Measurements from ENCODE around the gene ZNF319. TPM values are rescaled to one million over a fixed set of nuclear protein-coding genes. Genes with fewer than 3 reads are reported as not detected.

Gene ZNF319
- total RNA-seq, 1 experiment from 2014 or later, result 5.5 TPM

GRCh38 chr16:58022601-58023371 is 22.3 kb upstream of the ZNF319 start:
- DNase-seq (ENCODE audit: low spot score) (no peak), ATAC-seq (no peak)
- TF ChIP-seq ATF2 (CRISPR knock-in tag; IDR thresholded peaks at IDR 0.05; ENCODE audit: borderline replicate concordance, low read depth) (no peak), GRHL2 (CRISPR knock-in tag; IDR thresholded peaks at IDR 0.05; ENCODE audit: insufficient replicate concordance, severe bottlenecking) (no peak), ZNF423 (CRISPR knock-in tag; IDR thresholded peaks at IDR 0.05) (no peak), MYBL2 (CRISPR knock-in tag; IDR thresholded peaks at IDR 0.05) (no peak), CDX4 (CRISPR knock-in tag; IDR thresholded peaks at IDR 0.05; ENCODE audit: borderline replicate concordance) (no peak), ZNF317 (CRISPR knock-in tag; IDR thresholded peaks at IDR 0.05; ENCODE audit: borderline replicate concordance, low read depth) (no peak), NFE2L1 (CRISPR knock-in tag; IDR thresholded peaks at IDR 0.05) (no peak), RORB (CRISPR knock-in tag; IDR thresholded peaks at IDR 0.05) (no peak), NFYB (CRISPR knock-in tag; conservative IDR thresholded peaks at IDR 0.05; ENCODE audit: low read depth) (no peak), SP1 (CRISPR knock-in tag; conservative IDR thresholded peaks at IDR 0.05) (no peak), PREB (CRISPR knock-in tag; IDR thresholded peaks at IDR 0.05; ENCODE audit: borderline replicate concordance) (no peak), ZBTB21 (CRISPR knock-in tag; IDR thresholded peaks at IDR 0.05; ENCODE audit: borderline replicate concordance) (no peak), CBFB (CRISPR knock-in tag; IDR thresholded peaks at IDR 0.05; ENCODE audit: low read depth) (no peak), IRF2 (CRISPR knock-in tag; IDR thresholded peaks at IDR 0.05; ENCODE audit: borderline replicate concordance, low read depth) (no peak), GTF2I (CRISPR knock-in tag; conservative IDR thresholded peaks at IDR 0.05) (no peak), ZNF671 (CRISPR knock-in tag; IDR thresholded peaks at IDR 0.05) (no peak), ZNF532 (CRISPR knock-in tag; IDR thresholded peaks at IDR 0.05; ENCODE audit: borderline replicate concordance) (no peak), E2F5 (CRISPR knock-in tag; IDR thresholded peaks at IDR 0.05) (no peak), SMAD4 (CRISPR knock-in tag; IDR thresholded peaks at IDR 0.05) (no peak), STAT6 (CRISPR knock-in tag; conservative IDR thresholded peaks at IDR 0.05; ENCODE audit: low read depth) (no peak)
- ChIA-PET POLR2A (interaction anchor here (0.6 to 2.6 kb wide), 2 partner anchors 107 to 403 kb away, joined by 3 to 19 read pairs; partner anchors contain the start of gene CFAP20), CTCF (interaction anchor here (0.8 to 4.0 kb wide), 8 partner anchors 10 to 247 kb away, joined by 3 to 54 read pairs (median 4); partner anchors contain the start of gene CFAP20)
- peaks cover 31% of the 10 kb centered on the region for H3K4me1 Mint-ChIP-seq
- H3K36me3 Mint-ChIP-seq, result no peaks in the 10 kb centered on the region
- no peak overlapping the region for H3K27ac Mint-ChIP-seq
- H3K4me3 Mint-ChIP-seq, result no peak overlapping the region; the same call in 1 of the 2 replicates
- no peaks in the 10 kb centered on the region for H3K9me3 Mint-ChIP-seq
- peaks cover 10% of the 10 kb centered on the region for H3K27me3 Mint-ChIP-seq (ENCODE audit: low read depth)
